Left lobe of liver (tissue), 2 donors: ENCODE data around the gene PLEKHM2. TPM values are rescaled to one million over a fixed set of nuclear protein-coding genes. Genes with fewer than 3 reads are reported as not detected.

Experiments
- ATAC-seq: fragments of 200-7000 bp; cut with Tn5 transposase; one replicate; pipeline ENCODE4 v1.9.1; 2020; ENCODE audit warnings: mild to moderate bottlenecking, moderate library complexity
- DNase-seq: peaks from one replicate; pipeline ENCODE4 v3.0.0-alpha.2; 2020; ENCODE audit warnings: low spot score
- total RNA-seq: library from RNA; stranded (reverse); gene quantifications from one replicate; pipeline ENCODE4 v1.2.1, GENCODE V29; 2021
- donor health status: DM: no; HTN: no; CAD: no; lungs with moderate emphysema.
- donor health status: DM: no; HTN: yes; CAD: no.

The PLEKHM2 gene
- total RNA-seq, 1 donor from 2014 or later, result 22.0 TPM

DNA sequence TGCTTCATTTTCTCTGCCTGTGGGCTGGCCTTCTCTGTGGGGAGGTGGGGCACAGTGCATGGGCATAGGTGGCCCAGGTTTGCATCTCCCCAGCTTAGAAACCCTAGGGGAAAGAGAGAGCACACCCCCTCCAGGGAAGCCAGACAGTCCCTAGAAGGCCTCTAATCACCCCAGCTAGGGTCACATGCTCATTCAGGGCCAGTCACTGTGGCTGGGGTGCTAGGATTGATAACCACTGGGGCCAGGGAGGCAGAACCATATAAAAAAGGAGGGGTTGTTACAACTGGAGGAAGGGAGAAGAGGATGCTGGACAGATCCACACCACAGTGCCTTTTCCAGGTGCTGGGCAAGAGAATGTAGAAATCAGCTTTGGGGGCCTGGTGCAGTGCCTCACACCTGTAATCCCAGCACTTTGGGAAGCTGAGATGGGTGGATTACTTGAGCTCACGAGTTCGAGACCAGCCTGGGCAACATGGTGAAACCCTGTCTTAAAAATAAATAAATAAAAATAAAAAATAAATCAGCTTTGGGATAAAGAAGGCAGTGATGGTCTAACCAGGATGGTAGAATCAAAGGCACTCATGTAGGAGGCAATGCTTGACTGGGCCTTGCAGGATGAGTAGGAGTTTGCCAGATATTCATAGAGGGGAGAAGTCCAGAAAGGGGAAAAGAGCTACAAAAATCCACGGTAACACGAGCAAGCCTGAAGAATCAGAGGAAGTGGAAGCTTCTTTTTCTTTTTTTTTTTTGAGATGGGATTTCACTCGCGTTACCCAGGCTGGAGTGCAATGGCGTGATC, 94.0 kb downstream of the PLEKHM2 start:
- no peak for ATAC-seq
- no peak for DNase-seq

Other genes starting within 250 kb of the PLEKHM2 start
- gene CTRC, start 245.9 kb upstream of the PLEKHM2 start, total RNA-seq, result 2.7 TPM
- 0.91 TPM for gene CELA2A, start 227.6 kb upstream of the PLEKHM2 start, total RNA-seq
- 0.83 TPM for gene CELA2B, start 208.2 kb upstream of the PLEKHM2 start, total RNA-seq
- gene CASP9, start 160.1 kb upstream of the PLEKHM2 start, total RNA-seq, result 8.7 TPM
- 10.0 TPM for gene DNAJC16, start 157.5 kb upstream of the PLEKHM2 start, total RNA-seq
- 58.0 TPM for gene AGMAT, start 99.3 kb upstream of the PLEKHM2 start, total RNA-seq
- 50.1 TPM for gene DDI2, start 66.9 kb upstream of the PLEKHM2 start, total RNA-seq
- gene SLC25A34, start 51.9 kb downstream of the PLEKHM2 start, total RNA-seq, result 12.3 TPM
- gene TMEM82, start 58.2 kb downstream of the PLEKHM2 start, total RNA-seq, result 33.0 TPM
- gene FBLIM1, start 74.5 kb downstream of the PLEKHM2 start, total RNA-seq, result 6.2 TPM
- 0.98 TPM for gene UQCRHL, start 123.3 kb downstream of the PLEKHM2 start, total RNA-seq
- gene SPEN, start 163.4 kb downstream of the PLEKHM2 start, total RNA-seq, result 28.7 TPM